ENCODE data around the gene KCNMA1. TPM values are rescaled to one million over a fixed set of nuclear protein-coding genes. Genes with fewer than 3 reads are reported as not detected.

The KCNMA1 gene
- total RNA-seq, 1 experiment from 2014 or later, result 0.49 TPM

DNA sequence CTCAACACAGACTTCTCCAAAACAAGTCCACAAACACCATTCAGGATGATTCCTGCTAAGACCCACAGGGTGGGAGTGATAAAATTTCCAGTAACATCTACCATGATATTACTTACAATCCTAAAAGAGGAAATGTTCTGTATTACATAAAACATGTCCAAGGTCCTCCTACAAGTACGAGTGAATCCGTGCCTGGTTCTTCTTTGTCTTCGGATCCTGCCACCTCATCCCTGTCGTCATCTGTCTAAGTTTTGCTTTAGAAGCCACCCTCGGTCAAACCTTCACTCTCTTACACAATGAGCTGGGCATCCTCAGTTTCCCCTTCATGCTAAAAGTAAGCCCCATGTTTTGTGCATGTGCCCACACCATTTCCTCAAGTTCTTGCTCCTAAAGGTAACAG, 279.0 kb downstream of the KCNMA1 start:
- H3K4me3 ChIP-seq (replicated peaks in 1 of 2; ENCODE audit: low read depth in 1 of 2, low read length in 2 of 2), result no peak overlapping the region
- no peaks in the 10 kb centered on the region for H3K9me2 ChIP-seq (ENCODE audit: insufficient read depth)
- no TSS peak for BruUV-seq (replicated peaks)
- H4K20me1 ChIP-seq (ENCODE audit: insufficient read depth), result no peaks in the 10 kb centered on the region
- no peaks in the 10 kb centered on the region for H3K36me3 ChIP-seq (ENCODE audit: control insufficient read depth in 1 of 2, insufficient read depth in 2 of 2, low read length in 2 of 2)
- no peak for DNase-seq (ENCODE audit: low read depth, low spot score)
- CTCF ChIA-PET, result no interaction called here
- POLR2A ChIA-PET, result no interaction called here
- intact Hi-C loops (cut with micrococcal nuclease), result no loop called here
- no peak overlapping the region for H3K9ac ChIP-seq (ENCODE audit: low read length)
- H3K4me1 ChIP-seq (ENCODE audit: control insufficient read depth in 1 of 2, insufficient read depth in 2 of 2, low read length in 2 of 2), result no peaks in the 10 kb centered on the region
- no peaks in the 10 kb centered on the region for H3K79me2 ChIP-seq (ENCODE audit: insufficient read depth, low read length)
- TF ChIP-seq ELF1 (IDR thresholded peaks at IDR 0.05; ENCODE audit: borderline replicate concordance, low read depth) (no peak), CEBPB (IDR thresholded peaks at IDR 0.05; ENCODE audit: low read depth) (no peak), SIN3A (IDR thresholded peaks at IDR 0.05; ENCODE audit: low read depth) (no peak), FOSL1 (IDR thresholded peaks at IDR 0.05; ENCODE audit: low read depth) (no peak), CBX3 (IDR thresholded peaks at IDR 0.05; ENCODE audit: low read depth) (no peak), EZH2 (IDR thresholded peaks at IDR 0.05) (no peak), YY1 (IDR thresholded peaks at IDR 0.05; ENCODE audit: extremely low read depth, insufficient replicate concordance, low read depth, low read length) (no peak), SP1 (IDR thresholded peaks at IDR 0.05; ENCODE audit: low read depth) (no peak), EGR1 (IDR thresholded peaks at IDR 0.05; ENCODE audit: low read depth) (no peak), TCF7L2 (IDR thresholded peaks at IDR 0.05; ENCODE audit: borderline replicate concordance, extremely low read depth, insufficient read depth, insufficient read length) (no peak)
- TF ChIP-seq, protein P1, sequence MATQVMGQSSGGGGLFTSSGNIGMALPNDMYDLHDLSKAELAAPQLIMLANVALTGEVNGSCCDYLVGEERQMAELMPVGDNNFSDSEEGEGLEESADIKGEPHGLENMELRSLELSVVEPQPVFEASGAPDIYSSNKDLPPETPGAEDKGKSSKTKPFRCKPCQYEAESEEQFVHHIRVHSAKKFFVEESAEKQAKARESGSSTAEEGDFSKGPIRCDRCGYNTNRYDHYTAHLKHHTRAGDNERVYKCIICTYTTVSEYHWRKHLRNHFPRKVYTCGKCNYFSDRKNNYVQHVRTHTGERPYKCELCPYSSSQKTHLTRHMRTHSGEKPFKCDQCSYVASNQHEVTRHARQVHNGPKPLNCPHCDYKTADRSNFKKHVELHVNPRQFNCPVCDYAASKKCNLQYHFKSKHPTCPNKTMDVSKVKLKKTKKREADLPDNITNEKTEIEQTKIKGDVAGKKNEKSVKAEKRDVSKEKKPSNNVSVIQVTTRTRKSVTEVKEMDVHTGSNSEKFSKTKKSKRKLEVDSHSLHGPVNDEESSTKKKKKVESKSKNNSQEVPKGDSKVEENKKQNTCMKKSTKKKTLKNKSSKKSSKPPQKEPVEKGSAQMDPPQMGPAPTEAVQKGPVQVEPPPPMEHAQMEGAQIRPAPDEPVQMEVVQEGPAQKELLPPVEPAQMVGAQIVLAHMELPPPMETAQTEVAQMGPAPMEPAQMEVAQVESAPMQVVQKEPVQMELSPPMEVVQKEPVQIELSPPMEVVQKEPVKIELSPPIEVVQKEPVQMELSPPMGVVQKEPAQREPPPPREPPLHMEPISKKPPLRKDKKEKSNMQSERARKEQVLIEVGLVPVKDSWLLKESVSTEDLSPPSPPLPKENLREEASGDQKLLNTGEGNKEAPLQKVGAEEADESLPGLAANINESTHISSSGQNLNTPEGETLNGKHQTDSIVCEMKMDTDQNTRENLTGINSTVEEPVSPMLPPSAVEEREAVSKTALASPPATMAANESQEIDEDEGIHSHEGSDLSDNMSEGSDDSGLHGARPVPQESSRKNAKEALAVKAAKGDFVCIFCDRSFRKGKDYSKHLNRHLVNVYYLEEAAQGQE (IDR thresholded peaks at IDR 0.05; ENCODE audit: low read depth), result no peak
- no peaks in the 10 kb centered on the region for H3K9me3 ChIP-seq (ENCODE audit: control insufficient read depth in 1 of 2, insufficient read depth in 1 of 2, low read depth in 1 of 2, low read length in 2 of 2)
- H2AFZ ChIP-seq (ENCODE audit: low read depth, low read length, poor library complexity, severe bottlenecking), result no peak overlapping the region
- H3K27ac ChIP-seq (ENCODE audit: low read depth, low read length), result no peak overlapping the region
- ATAC-seq, result no peak
- H3K27me3 ChIP-seq (ENCODE audit: insufficient read depth, low read length), result peaks cover 6% of the 10 kb centered on the region; the same call in 1 of the 2 replicates
- RAD21 ChIA-PET (ENCODE audit: low non-redundant PET in 1 of 2, low total read pairs in 2 of 2, uncharacterized antibody in 2 of 2, unreplicated experiment in 2 of 2), result no interaction called here
- no peak overlapping the region for H3K4me2 ChIP-seq (ENCODE audit: low read length)

All from HCT116 (cell line).